Thymus (tissue), 11 donors: Measurements from ENCODE around the gene TNFAIP8. TPM values are rescaled to one million over a fixed set of nuclear protein-coding genes. Genes with fewer than 3 reads are reported as not detected.
"Not testable (repeated sequence)": the region's sequence is repeated elsewhere in the genome, so short reads cannot be mapped to it uniquely, and the experiment has no call there.

ENCODE experiments used
- DNase-seq, 9 donors: peaks; one replicate each; pipeline ENCODE4 v3.0.0-alpha.2; 2013; ENCODE audit warnings: low spot score in 9 of 9, low read depth in 6 of 9, missing footprints in 1 of 9
- H3K27ac ChIP-seq, 2 donors: one replicate each; pipeline ENCODE4 v1.5.1; 2013; ENCODE audit warnings: control low read depth in 1 of 2, low read depth in 1 of 2, low read length in 1 of 2, mild to moderate bottlenecking in 1 of 2, moderate library complexity in 1 of 2
- H3K27me3 ChIP-seq, 2 donors: one replicate each; pipeline ENCODE4 v1.5.1; 2013; ENCODE audit warnings: low read length in 1 of 2; ENCODE audit not compliant: control insufficient read depth in 2 of 2, insufficient read depth in 1 of 2
- H3K36me3 ChIP-seq, 2 donors: one replicate each; pipeline ENCODE4 v1.5.1; 2013; ENCODE audit warnings: low read length in 1 of 2, mild to moderate bottlenecking in 1 of 2, moderate library complexity in 1 of 2; ENCODE audit not compliant: control insufficient read depth in 2 of 2, insufficient read depth in 2 of 2
- H3K4me1 ChIP-seq, 2 donors: one replicate each; pipeline ENCODE4 v1.5.1; 2013; ENCODE audit warnings: low read length in 2 of 2; ENCODE audit not compliant: control insufficient read depth in 2 of 2, insufficient read depth in 2 of 2
- H3K4me3 ChIP-seq, 2 donors: one replicate each; pipeline ENCODE4 v1.5.1; 2013; ENCODE audit warnings: low read length in 2 of 2, control low read depth in 1 of 2, mild to moderate bottlenecking in 1 of 2
- H3K9me3 ChIP-seq, 2 donors: one replicate each; pipeline ENCODE4 v1.5.1; 2013; ENCODE audit warnings: low read length in 1 of 2, mild to moderate bottlenecking in 1 of 2; ENCODE audit not compliant: control insufficient read depth in 2 of 2, insufficient read depth in 1 of 2
- WGBS: extraction: QIAGEN DNeasy Blood & Tissue Kit; methylation state at CpG from one replicate; pipeline ENCODE4 v1.1.7; 2013; 5-methylcytosine and 5-hydroxymethylcytosine counted together
- polyA plus RNA-seq: library from polyadenylated mRNA; stranded (reverse); fragments of 200-250 nt; gene quantifications from one replicate; pipeline ENCODE4 v1.2.3, GENCODE V29; 2013
- total RNA-seq: library from RNA; stranded (reverse); fragments of 120-200 nt; gene quantifications from one replicate; pipeline ENCODE4 v1.2.4, GENCODE V29; 2013
- donor health status: healthy.

Gene TNFAIP8
- total and polyA plus RNA-seq, 2 donors, result 94.1 to 119 TPM

DNA sequence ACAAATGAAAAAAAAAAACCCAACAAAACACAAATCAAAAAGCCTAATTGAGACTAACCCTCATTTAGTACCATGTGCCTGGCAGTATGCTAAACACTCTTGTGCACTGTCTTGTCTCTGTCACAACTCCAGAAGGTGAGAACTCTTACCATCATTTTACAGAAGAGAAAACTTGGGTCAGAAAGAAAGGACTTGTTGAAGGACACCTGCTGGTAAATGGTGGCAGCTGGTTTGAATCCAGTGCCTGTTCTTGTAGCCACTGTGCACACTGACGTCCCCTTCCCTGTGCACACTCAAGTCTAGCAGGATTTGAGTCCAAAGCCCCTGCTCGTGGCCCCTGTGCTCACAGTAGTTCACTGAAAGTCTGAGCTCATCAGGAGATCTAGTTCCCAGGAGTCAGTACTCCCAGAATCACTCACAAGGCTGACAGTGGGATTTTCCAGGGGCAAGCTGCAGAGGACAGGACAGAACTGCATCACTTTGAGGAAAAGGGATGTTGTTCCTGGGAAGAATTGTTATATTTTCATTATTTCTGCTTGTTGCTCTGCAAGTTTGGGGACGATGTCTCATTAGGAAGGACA lies 53.5 kb downstream of the TNFAIP8 start:
- H3K4me3 ChIP-seq, result no peak overlapping the region
- DNase-seq, result no peak
- peaks cover 12 to 19% of the 10 kb centered on the region in 2 donors for H3K4me1 ChIP-seq
- no peak overlapping the region for H3K27ac ChIP-seq
- no peaks in the 10 kb centered on the region for H3K36me3 ChIP-seq
- 95% methylated on average over 3 of the region's 3 CpGs for WGBS
- no peaks in the 10 kb centered on the region for H3K9me3 ChIP-seq
- H3K27me3 ChIP-seq, result no peaks in the 10 kb centered on the region

DNA sequence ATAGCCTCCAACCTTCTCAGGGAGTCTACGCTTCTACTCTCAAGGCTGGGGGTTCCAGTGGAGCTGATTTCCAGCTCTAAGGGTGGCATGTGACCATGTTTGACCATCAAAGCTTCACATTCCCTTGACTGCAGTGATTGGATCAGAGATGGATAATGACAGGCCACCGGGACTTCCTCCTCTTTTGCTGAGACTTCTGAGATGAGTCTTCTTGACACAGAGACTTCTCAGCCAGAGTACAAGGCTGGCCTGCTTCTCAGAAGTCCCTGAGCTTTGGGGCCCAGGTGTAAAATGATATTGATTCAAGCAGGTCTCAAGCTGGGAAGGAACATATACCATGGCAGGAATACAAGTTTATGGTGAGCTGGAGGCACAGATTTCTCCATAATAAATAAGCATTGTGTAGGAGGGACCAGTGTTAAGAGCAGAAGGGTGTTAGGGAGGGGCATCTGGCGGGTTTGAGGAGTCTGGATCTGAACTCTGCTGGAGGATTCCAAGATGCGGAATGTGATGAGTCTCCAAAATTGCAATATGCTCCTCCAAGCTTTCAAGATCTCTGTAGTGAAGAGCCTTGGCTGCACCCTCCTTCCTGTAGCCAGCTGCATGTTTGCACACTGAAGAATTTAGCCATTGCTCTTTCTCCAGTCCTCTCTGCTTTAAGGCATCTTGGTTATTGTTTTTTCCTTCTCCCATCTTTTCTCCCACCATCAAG lies 54.8 kb downstream of the TNFAIP8 start:
- no peaks in the 10 kb centered on the region for H3K9me3 ChIP-seq
- DNase-seq, result peak in 1 of 9 donors; percentile 31
- 94% methylated on average over 4 of the region's 4 CpGs for WGBS
- peaks cover 12 to 19% of the 10 kb centered on the region in 2 donors for H3K4me1 ChIP-seq
- H3K27me3 ChIP-seq, result no peaks in the 10 kb centered on the region
- H3K4me3 ChIP-seq, result no peak overlapping the region
- no peak overlapping the region for H3K27ac ChIP-seq
- H3K36me3 ChIP-seq, result no peaks in the 10 kb centered on the region

DNA sequence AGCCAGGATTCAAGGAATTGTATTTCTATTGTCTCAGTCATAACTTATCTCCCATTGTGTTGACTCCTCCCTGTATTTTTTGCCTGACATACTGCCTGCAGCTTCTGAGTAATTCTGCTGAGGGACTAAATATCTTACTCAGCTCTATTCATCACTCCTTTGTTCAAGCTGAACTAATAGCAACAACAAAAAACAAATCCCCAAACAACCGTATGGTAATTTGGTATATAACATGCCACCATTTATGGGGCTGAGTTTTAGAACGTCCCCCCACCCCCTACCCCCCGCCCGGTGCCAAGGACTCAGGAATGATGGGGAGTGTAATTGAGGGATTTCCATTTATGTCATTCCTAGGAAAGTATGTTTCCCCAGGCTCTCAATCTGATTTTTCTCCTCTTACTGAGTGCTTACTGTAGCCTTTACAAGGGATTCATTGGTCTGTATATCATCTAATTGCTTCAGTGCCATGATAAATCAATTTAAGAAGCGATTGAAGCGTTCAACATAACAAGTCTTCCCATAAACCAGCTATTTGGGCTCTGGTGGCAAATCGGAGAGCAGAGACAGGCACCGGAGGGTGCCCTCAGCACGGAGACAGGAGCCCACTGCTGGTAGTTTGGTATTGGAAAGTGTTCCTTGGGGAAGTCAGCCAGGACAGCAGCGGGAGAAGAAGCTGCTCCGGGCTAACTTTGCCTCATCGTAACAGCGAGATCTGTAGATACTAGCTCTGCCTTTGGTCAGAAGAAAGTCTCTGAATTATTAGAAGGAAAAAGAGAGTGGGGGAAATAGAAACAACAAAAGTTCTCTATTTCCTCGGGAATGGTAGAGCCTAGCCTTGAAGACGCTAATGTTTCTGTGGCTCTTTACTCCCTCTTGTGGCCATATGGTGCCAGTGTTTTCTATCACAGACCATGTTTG lies 55.8 kb downstream of the TNFAIP8 start:
- Histone ChIP-seq H3K4me1 (peaks cover 12 to 19% of the 10 kb centered on the region in 2 donors), H3K27me3 (no peaks in the 10 kb centered on the region), H3K36me3 (no peaks in the 10 kb centered on the region), H3K27ac (peak overlapping the region in 1 of 2 donors; percentile 6), H3K4me3 (peak overlapping the region; percentile 50 to 53), H3K9me3 (no peaks in the 10 kb centered on the region)
- DNase-seq, result peak; percentile 40 to 90 (median 72)
- 28% methylated on average over 15 of the region's 15 CpGs for WGBS

DNA sequence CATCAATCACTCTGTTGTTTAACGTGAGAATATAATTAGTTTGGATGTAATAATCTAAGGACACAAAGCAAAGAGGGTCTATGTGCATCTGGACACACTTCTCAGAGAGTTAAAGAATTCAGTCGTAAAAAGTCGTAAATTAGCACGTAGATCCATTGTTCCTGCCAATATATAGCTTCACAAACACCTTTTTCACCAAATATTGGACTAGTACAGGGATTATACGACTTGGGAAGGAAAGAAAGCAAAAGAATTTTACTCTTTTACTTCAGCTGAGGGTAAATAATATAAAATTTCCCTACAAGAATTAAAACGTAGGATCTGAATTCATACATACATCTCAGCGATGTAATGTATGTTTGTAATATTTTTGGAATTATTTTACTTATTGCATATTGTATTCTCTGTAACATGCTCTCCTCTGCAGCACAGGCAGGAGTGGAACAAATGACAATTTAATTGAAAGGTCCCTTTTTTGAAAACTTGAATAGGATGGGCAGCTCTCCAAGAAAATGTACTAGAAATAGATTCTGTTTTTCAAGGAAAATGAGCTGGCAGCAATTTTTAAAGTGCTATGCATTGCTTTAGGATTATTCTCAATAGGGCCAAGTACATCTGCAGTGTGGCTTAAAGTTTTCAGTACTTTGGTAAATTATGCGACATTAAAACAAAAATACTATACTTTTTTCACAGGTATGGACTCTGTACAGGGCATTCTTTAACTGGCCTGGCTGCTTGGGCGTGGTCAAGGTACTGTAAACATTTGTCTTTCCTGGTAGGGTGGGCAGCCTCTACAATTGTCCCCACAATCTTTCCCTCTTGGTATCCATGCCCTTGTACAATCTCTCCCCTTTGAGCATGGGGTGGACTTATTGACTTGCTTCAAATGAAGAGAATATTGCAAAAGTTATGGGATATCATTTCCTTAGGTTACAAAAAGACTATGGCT lies 56.7 kb downstream of the TNFAIP8 start:
- Histone ChIP-seq H3K27ac (no peak overlapping the region), H3K4me3 (no peak overlapping the region), H3K9me3 (no peaks in the 10 kb centered on the region), H3K4me1 (peaks cover 12 to 20% of the 10 kb centered on the region in 2 donors), H3K27me3 (no peaks in the 10 kb centered on the region), H3K36me3 (no peaks in the 10 kb centered on the region)
- WGBS, result 56% methylated on average over 9 of the region's 9 CpGs
- no peak for DNase-seq

DNA sequence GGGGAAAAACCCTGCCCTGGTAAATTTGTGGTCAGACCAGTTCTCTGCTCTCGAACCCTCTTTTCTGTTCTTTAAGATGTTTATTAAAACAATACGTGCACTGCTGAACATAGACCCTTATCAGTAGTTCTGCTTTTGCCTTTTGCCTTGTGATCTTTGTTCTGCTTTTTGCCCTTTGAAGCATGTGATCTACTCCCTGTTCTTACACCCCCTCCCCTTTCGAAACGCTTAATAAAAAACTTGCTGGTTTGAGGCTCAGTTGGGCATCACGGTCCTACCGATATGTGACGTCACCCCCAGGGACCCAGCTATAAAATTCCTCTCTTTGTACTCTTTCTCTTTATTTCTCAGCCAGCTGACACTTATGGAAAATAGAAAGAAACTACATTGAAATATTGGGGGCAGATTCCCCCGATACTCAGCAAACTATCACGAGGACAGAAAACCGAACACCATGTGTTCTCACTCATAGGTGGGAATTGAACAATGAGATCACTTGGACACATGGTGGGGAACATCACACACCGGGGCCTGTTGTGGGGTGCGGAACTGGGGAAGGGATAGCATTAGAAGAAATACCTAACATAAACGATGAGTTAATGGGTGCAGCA lies 58.4 kb downstream of the TNFAIP8 start:
- WGBS, result 61% methylated on average over 13 of the region's 13 CpGs

DNA sequence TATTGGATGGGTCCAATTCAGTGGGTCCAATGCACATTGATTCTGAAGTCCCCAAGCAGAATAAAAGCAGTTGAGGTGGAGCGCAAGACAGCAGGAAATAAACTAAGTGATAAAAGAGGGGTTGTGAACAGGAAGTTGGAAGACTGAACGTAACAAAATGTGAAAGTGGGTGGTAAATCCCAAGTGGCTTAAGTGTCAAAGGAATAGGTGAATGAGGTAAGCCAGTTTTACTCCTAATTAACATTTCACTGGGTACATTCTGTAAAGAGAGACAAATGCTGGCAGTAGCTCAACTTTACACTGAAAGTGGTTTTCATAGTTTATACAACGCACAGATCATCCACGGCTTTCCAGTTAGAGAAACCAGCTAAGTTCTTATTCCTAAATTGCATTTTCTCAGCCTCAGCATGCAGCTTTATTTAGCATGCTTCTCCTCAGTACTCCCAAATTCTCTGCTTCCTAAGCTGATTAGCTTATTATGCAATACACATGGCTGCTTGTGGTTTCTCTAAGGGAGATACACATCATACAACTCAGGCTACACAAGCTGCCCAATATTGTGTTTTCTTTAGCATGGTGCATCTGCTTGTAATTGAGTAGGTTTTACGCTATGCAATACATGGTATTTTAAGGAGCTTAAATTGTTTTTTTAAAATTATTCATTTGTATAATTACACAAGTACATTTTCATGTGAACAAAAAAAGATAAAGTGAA lies 62.2 kb downstream of the TNFAIP8 start:
- Histone ChIP-seq H3K9me3 (no peaks in the 10 kb centered on the region), H3K27me3 (no peaks in the 10 kb centered on the region), H3K4me3 (no peak overlapping the region), H3K4me1 (peaks cover 0 to 5% of the 10 kb centered on the region in 2 donors), H3K36me3 (no peaks in the 10 kb centered on the region), H3K27ac (no peak overlapping the region)
- WGBS, result 71% methylated on average over 5 of the region's 5 CpGs
- no peak for DNase-seq

More for the DNA sequence above, 58.4 kb downstream of the TNFAIP8 start:
- not testable (repeated sequence) for H3K36me3 ChIP-seq, DNase-seq, H3K27ac ChIP-seq, H3K4me3 ChIP-seq, H3K27me3 ChIP-seq, H3K9me3 ChIP-seq
- peaks cover 12 to 24% of the 10 kb centered on the region in 2 donors for H3K4me1 ChIP-seq

DNA sequence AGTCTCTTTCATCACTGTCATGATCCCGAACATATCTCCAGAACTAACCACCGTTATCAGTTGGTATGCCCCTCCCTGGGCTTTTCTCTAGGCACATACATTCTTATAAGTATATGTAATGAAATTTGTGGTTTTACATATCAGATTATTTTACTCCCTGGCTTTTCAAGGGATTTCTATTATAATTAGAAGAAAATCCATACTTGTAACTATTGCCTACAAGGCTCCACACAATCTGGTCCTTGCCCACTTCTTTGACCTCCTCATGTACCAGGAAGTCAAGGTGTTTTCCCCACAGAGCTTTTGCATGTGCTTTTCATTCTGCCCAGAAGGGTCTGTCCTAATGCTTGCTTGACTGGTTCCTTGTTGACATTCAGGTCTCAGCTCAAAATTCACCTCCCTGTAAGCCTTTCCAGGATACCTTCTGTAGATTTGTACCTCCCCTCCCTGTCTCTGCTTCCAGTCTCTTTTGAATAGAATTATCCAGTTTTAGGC lies 62.8 kb downstream of the TNFAIP8 start:
- DNase-seq, result no peak
- H3K27me3 ChIP-seq, result no peaks in the 10 kb centered on the region
- no peaks in the 10 kb centered on the region for H3K9me3 ChIP-seq
- 69% methylated on average over 2 of the region's 2 CpGs for WGBS
- no peak overlapping the region for H3K4me3 ChIP-seq
- no peaks in the 10 kb centered on the region for H3K36me3 ChIP-seq
- no peak overlapping the region for H3K27ac ChIP-seq
- peaks cover 0 to 5% of the 10 kb centered on the region in 2 donors for H3K4me1 ChIP-seq
